Measurements from ENCODE around the gene NADSYN1. TPM values are rescaled to one million over a fixed set of nuclear protein-coding genes. Genes with fewer than 3 reads are reported as not detected.
A peak's percentile ranks its signal among the peaks of the same experiment; 100 is the strongest.

Gene NADSYN1
- total RNA-seq, 2 donors from 2014 or later: 107 to 111 TPM

DNA sequence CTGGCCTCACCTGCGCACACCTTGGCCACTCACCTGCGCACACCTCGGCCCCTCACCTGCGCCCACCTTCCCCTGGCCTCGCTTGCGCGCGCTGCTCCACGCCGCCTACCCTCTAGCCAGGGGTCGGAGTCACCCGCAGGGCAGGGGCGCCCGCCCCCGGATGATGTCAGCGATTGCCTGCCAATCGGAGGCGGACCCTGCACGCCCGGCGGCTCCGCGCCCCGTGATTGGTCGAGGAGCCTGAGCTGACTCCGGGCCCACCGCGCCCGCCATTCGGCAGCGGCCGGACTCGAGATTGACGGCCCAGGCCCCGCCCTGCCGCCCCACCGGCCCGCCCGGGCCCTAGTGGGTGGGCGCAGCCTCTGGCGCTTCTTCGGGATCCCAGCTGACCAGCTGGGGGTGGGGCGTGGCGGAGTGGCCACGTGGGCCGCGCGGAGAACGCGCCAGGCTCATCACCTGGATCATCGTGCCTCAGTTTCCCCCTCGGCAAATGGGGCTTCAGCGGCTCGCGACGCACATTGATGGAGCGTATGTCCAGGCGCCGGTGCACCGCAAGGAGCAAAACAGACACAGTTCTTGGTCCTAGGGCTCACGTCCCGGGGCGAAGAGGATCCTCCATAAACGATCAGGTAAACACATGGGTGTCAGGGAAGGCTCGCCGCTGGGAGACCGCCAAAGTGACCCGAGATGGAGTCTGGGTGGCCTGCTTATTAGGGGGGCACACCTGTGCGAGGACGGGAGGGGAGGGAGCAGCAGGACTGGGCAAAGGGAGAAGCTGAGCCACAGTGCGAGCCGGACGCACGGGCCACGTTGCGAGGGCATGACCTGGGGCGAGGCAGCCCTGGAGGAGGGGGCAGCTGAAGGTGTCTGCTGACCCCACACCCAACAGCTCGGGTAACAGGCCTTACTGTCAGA is 4.5 kb upstream of the NADSYN1 start, which contains the start of gene DHCR7:
DHCR7 (minus strand) TSS at position 137 of the 915 bp plus-strand sequence. CDS start 3,441 bp downstream, outside the sequence.
- ATAC-seq (replicated peaks in 1 of 2): peak; percentile 86
- Mint-ChIP-seq H3K4me3 (peak within 1 kb of the TSS; percentile 92 to 100), H3K4me1 (ENCODE audit: low read depth) (peaks cover 61% of the 10 kb centered on the region), H3K27me3 (ENCODE audit: low read depth) (no peaks in the 10 kb centered on the region), H3K9me3 (peaks cover 4 to 5% of the 10 kb centered on the region in 2 donors), H3K36me3 (ENCODE audit: insufficient read depth in 2 of 2) (peaks cover 20 to 21% of the 10 kb centered on the region in 2 donors), H3K27ac (peak within 1 kb of the TSS; percentile 98)
- DNase-seq: peak; percentile 98

DNA sequence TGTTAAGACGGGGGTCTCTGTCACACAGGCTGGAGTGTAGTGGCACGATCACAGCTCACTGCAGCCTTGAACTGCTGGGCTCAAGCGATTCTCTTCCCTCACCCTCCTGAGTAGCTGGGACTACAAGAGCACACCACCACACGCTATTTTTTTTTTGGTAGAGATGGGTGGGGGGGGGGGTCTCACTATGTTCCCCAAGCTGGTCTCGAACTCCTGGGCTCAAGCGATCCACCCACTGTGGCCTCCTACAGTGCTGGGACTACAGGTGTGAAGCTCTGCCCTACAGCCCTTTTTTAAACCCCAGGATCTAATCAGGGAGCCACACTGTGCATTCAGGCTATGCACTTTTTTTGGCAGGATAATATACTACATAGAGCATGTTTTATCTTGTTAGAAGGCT is 3.4 kb upstream of the NADSYN1 start:
- H3K27me3 Mint-ChIP-seq (ENCODE audit: low read depth): no peaks in the 10 kb centered on the region
- H3K36me3 Mint-ChIP-seq (ENCODE audit: insufficient read depth in 2 of 2): peaks cover 18 to 20% of the 10 kb centered on the region in 2 donors
- peak overlapping the region; percentile 98 for H3K27ac Mint-ChIP-seq
- peak overlapping the region; percentile 92 to 100 for H3K4me3 Mint-ChIP-seq
- peaks cover 65% of the 10 kb centered on the region for H3K4me1 Mint-ChIP-seq (ENCODE audit: low read depth)
- no peak for DNase-seq
- peaks cover 4 to 5% of the 10 kb centered on the region in 2 donors for H3K9me3 Mint-ChIP-seq
- no peak for ATAC-seq (replicated peaks in 1 of 2)

DNA sequence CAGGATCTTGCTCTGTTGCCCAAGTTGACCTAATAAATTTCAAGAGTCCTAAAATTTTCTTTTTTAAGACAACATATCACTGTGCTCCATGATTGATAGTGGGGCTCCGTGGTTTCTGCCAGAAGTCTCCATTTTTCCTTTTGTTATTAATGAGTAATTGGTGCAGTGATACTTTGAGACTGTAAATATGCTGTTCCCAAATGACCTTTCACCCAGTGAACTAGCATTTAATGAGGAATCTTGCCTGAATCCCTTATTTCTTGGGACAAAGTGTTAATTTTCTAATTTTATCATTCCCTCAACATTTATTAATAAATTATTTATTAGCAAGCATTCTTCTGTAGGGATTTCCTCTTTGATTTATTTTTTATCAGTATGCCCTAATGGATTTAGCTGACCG is 2.5 kb upstream of the NADSYN1 start:
- peaks cover 66% of the 10 kb centered on the region for H3K4me1 Mint-ChIP-seq (ENCODE audit: low read depth)
- H3K9me3 Mint-ChIP-seq: peaks cover 4 to 5% of the 10 kb centered on the region in 2 donors
- H3K36me3 Mint-ChIP-seq (ENCODE audit: insufficient read depth in 2 of 2): peaks cover 16 to 18% of the 10 kb centered on the region in 2 donors
- peak overlapping the region; percentile 45 to 92 for H3K4me3 Mint-ChIP-seq
- ATAC-seq (replicated peaks in 1 of 2) (no peak), DNase-seq (no peak)
- H3K27me3 Mint-ChIP-seq (ENCODE audit: low read depth): no peaks in the 10 kb centered on the region
- peak overlapping the region; percentile 32 for H3K27ac Mint-ChIP-seq

GRCh38 chr11:71450939-71451338 is 2.1 kb upstream of the NADSYN1 start:
- no peak for ATAC-seq (replicated peaks in 1 of 2)
- peaks cover 64% of the 10 kb centered on the region for H3K4me1 Mint-ChIP-seq (ENCODE audit: low read depth)
- peak overlapping the region; percentile 45 to 92 for H3K4me3 Mint-ChIP-seq
- H3K27me3 Mint-ChIP-seq (ENCODE audit: low read depth): no peaks in the 10 kb centered on the region
- no peak for DNase-seq
- peaks cover 3 to 4% of the 10 kb centered on the region in 2 donors for H3K9me3 Mint-ChIP-seq
- H3K27ac Mint-ChIP-seq: peak overlapping the region; percentile 32
- peaks cover 15 to 17% of the 10 kb centered on the region in 2 donors for H3K36me3 Mint-ChIP-seq (ENCODE audit: insufficient read depth in 2 of 2)

- H3K27me3 Mint-ChIP-seq (ENCODE audit: low read depth): no peaks in the 10 kb centered on the region
- DNase-seq (peak; percentile 21 to 28), ATAC-seq (replicated peaks in 1 of 2) (no peak)
- H3K4me1 Mint-ChIP-seq (ENCODE audit: low read depth): peaks cover 60% of the 10 kb centered on the region
- peaks cover 9 to 14% of the 10 kb centered on the region in 2 donors for H3K36me3 Mint-ChIP-seq (ENCODE audit: insufficient read depth in 2 of 2)
- H3K27ac Mint-ChIP-seq: peak overlapping the region; percentile 87
- peak overlapping the region; percentile 85 to 92 for H3K4me3 Mint-ChIP-seq
- no peaks in the 10 kb centered on the region for H3K9me3 Mint-ChIP-seq
Observed at GRCh38 chr11:71451596-71452198, 1.3 kb upstream of the NADSYN1 start.

GRCh38 chr11:71452199-71453036 is 585 bp upstream of the NADSYN1 start:
- Mint-ChIP-seq H3K4me3 (peak overlapping the region; percentile 85 to 92), H3K36me3 (ENCODE audit: insufficient read depth in 2 of 2) (peaks cover 8 to 12% of the 10 kb centered on the region in 2 donors)

GRCh38 chr11:71453918-71454304 is 908 bp downstream of the NADSYN1 start:
- peak overlapping the region; percentile 85 to 92 for H3K4me3 Mint-ChIP-seq
- H3K36me3 Mint-ChIP-seq (ENCODE audit: insufficient read depth in 2 of 2): peaks cover 10 to 12% of the 10 kb centered on the region in 2 donors

More at GRCh38 chr11:71452199-71453036, 585 bp upstream of the NADSYN1 start:
- peak overlapping the region; percentile 87 for H3K27ac Mint-ChIP-seq
- peak; percentile 53 to 54 for DNase-seq
- peaks cover 53% of the 10 kb centered on the region for H3K4me1 Mint-ChIP-seq (ENCODE audit: low read depth)
- no peaks in the 10 kb centered on the region for H3K9me3 Mint-ChIP-seq
- peak in 1 of 2 donors; percentile 14 for ATAC-seq (replicated peaks in 1 of 2)
- no peaks in the 10 kb centered on the region for H3K27me3 Mint-ChIP-seq (ENCODE audit: low read depth)

GRCh38 chr11:71454470-71455113 is 1.6 kb downstream of the NADSYN1 start:
- Mint-ChIP-seq H3K4me1 (ENCODE audit: low read depth) (peaks cover 44% of the 10 kb centered on the region), H3K27me3 (ENCODE audit: low read depth) (no peaks in the 10 kb centered on the region), H3K4me3 (peak overlapping the region; percentile 59 to 85), H3K27ac (no peak overlapping the region), H3K36me3 (ENCODE audit: insufficient read depth in 2 of 2) (peaks cover 9 to 14% of the 10 kb centered on the region in 2 donors), H3K9me3 (no peaks in the 10 kb centered on the region)
- ATAC-seq (replicated peaks in 1 of 2) (no peak), DNase-seq (no peak)

More at GRCh38 chr11:71453918-71454304, 908 bp downstream of the NADSYN1 start:
- Mint-ChIP-seq H3K27me3 (ENCODE audit: low read depth) (no peaks in the 10 kb centered on the region), H3K27ac (peak overlapping the region; percentile 43), H3K4me1 (ENCODE audit: low read depth) (peaks cover 48% of the 10 kb centered on the region), H3K9me3 (no peaks in the 10 kb centered on the region)
- ATAC-seq (replicated peaks in 1 of 2): no peak
- no peak for DNase-seq

DNA sequence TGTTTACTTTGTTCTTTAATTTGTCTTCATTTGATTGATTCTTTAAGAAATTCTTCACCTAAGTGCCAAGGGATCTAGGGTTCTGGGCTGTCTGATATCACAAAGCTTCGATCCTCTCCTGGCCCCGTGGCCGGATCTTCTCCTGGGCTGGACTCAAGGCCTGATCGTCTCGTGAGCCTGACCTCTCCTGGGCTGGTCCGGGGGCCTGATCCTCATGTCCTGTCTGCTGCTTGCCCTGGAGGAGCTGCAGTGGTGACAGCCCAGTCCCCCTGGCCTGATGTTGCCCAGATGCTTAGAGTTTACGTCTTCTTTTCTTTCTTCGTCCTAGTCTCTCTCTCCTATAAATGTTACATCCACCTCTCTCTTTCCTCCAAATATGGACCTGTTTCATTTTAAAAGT is 3.3 kb downstream of the NADSYN1 start:
- peak overlapping the region; percentile 17 for H3K27ac Mint-ChIP-seq
- DNase-seq: no peak
- H3K36me3 Mint-ChIP-seq (ENCODE audit: insufficient read depth in 2 of 2): peaks cover 12 to 23% of the 10 kb centered on the region in 2 donors
- no peak for ATAC-seq (replicated peaks in 1 of 2)
- no peak overlapping the region for H3K4me3 Mint-ChIP-seq
- H3K27me3 Mint-ChIP-seq (ENCODE audit: low read depth): no peaks in the 10 kb centered on the region
- no peaks in the 10 kb centered on the region for H3K9me3 Mint-ChIP-seq
- H3K4me1 Mint-ChIP-seq (ENCODE audit: low read depth): peaks cover 27% of the 10 kb centered on the region

DNA sequence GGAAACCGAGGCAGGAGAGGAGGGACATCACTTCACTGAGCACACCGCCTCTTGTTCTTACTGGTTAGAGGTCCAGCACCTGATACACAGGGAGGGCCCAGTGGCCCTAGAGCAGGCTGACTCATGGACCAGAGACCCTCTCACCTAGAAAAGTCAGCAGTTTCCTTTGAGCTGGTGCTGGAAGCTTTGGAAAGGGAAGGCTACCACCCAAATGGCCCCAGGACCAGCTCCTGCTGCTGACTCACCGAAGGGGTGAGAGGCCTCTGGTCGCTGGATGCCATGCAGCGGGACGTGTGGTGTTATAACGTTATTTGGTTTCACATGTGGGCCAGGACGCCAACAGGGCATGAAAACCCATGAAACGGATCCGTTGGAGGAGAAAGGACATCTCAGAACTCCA is 3.8 kb downstream of the NADSYN1 start:
- peaks cover 22% of the 10 kb centered on the region for H3K4me1 Mint-ChIP-seq (ENCODE audit: low read depth)
- no peak overlapping the region for H3K4me3 Mint-ChIP-seq
- DNase-seq: no peak
- H3K27ac Mint-ChIP-seq: peak overlapping the region; percentile 17
- H3K36me3 Mint-ChIP-seq (ENCODE audit: insufficient read depth in 2 of 2): peaks cover 12 to 23% of the 10 kb centered on the region in 2 donors
- no peaks in the 10 kb centered on the region for H3K27me3 Mint-ChIP-seq (ENCODE audit: low read depth)
- no peak for ATAC-seq (replicated peaks in 1 of 2)
- no peaks in the 10 kb centered on the region for H3K9me3 Mint-ChIP-seq

- H3K9me3 Mint-ChIP-seq: no peaks in the 10 kb centered on the region
- no peak for ATAC-seq (replicated peaks in 1 of 2)
- H3K36me3 Mint-ChIP-seq (ENCODE audit: insufficient read depth in 2 of 2): peaks cover 11 to 26% of the 10 kb centered on the region in 2 donors
- peaks cover 16% of the 10 kb centered on the region for H3K4me1 Mint-ChIP-seq (ENCODE audit: low read depth)
- DNase-seq: no peak
- H3K27ac Mint-ChIP-seq: no peak overlapping the region
- no peaks in the 10 kb centered on the region for H3K27me3 Mint-ChIP-seq (ENCODE audit: low read depth)
- H3K4me3 Mint-ChIP-seq: no peak overlapping the region
Observed at GRCh38 chr11:71458146-71459070, 5.4 kb downstream of the NADSYN1 start.

Data from activated T-cell treated with anti-CD3 and anti-CD28 coated beads, Interleukin-2, amount 50 U/mL, for 72 hours (primary cell).